Measurements from ENCODE around the gene CYP46A1.
A peak's percentile ranks its signal among the peaks of the same experiment; 100 is the strongest.

The CYP46A1 gene

GRCh38 chr14:99684410-99684934 lies 374 bp downstream of the CYP46A1 start:
- TF ChIP-seq, protein P1, sequence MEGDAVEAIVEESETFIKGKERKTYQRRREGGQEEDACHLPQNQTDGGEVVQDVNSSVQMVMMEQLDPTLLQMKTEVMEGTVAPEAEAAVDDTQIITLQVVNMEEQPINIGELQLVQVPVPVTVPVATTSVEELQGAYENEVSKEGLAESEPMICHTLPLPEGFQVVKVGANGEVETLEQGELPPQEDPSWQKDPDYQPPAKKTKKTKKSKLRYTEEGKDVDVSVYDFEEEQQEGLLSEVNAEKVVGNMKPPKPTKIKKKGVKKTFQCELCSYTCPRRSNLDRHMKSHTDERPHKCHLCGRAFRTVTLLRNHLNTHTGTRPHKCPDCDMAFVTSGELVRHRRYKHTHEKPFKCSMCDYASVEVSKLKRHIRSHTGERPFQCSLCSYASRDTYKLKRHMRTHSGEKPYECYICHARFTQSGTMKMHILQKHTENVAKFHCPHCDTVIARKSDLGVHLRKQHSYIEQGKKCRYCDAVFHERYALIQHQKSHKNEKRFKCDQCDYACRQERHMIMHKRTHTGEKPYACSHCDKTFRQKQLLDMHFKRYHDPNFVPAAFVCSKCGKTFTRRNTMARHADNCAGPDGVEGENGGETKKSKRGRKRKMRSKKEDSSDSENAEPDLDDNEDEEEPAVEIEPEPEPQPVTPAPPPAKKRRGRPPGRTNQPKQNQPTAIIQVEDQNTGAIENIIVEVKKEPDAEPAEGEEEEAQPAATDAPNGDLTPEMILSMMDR (conservative IDR thresholded peaks at IDR 0.05; ENCODE audit: low read length): no peak
- no peak for DNase-seq (ENCODE audit: low read depth)
- peak overlapping the region; percentile 57 for H3K4me3 ChIP-seq (ENCODE audit: low read length)

GRCh38 chr14:99685151-99685591 lies 1.1 kb downstream of the CYP46A1 start:
- TF ChIP-seq, protein P1 (conservative IDR thresholded peaks at IDR 0.05; ENCODE audit: low read length): no peak
- no peak for DNase-seq (ENCODE audit: low read depth)
- no peak overlapping the region for H3K4me3 ChIP-seq (ENCODE audit: low read length)

GRCh38 chr14:99685596-99685995 lies 1.5 kb downstream of the CYP46A1 start:
- DNase-seq (ENCODE audit: low read depth): no peak
- no peak overlapping the region for H3K4me3 ChIP-seq (ENCODE audit: low read length)
- TF ChIP-seq, protein P1 (conservative IDR thresholded peaks at IDR 0.05; ENCODE audit: low read length): no peak

DNA sequence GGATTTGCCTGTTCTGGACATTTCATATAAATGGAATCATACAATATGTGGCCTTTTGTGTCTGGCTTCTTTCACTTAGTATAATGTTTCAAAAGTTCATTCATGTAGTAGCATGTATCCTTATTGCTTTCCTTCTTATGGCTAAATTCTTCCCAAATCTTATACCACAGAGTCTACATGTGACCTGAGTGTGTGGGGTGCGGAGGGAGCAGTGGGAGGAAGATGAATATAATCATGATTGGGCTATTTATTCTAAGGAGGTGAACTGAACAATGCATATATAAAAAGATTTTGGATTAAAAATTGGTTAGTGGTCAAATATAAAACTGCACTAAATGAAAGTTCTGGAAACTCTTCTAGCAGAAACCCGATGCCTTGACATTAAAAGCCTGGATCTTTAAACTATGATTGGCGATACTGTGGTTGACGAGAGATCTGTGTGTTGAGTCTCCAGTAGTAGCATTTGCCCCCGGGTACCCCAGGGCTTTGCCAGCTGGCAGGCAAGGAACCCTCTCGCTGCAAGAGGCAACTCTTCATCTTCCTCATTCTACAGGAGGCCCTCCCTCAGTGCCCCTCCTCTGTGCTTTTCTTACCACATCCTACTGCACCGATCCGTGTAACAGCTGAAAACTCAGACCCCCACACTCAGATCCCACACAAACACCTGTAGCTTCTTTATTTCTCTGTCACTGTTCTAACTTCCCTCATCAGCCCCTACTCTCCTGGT lies 2.6 kb downstream of the CYP46A1 start:
- H3K4me3 ChIP-seq (ENCODE audit: low read length): no peak overlapping the region
- no peak for DNase-seq (ENCODE audit: low read depth)
- TF ChIP-seq, protein P1 (conservative IDR thresholded peaks at IDR 0.05; ENCODE audit: low read length): no peak

DNA sequence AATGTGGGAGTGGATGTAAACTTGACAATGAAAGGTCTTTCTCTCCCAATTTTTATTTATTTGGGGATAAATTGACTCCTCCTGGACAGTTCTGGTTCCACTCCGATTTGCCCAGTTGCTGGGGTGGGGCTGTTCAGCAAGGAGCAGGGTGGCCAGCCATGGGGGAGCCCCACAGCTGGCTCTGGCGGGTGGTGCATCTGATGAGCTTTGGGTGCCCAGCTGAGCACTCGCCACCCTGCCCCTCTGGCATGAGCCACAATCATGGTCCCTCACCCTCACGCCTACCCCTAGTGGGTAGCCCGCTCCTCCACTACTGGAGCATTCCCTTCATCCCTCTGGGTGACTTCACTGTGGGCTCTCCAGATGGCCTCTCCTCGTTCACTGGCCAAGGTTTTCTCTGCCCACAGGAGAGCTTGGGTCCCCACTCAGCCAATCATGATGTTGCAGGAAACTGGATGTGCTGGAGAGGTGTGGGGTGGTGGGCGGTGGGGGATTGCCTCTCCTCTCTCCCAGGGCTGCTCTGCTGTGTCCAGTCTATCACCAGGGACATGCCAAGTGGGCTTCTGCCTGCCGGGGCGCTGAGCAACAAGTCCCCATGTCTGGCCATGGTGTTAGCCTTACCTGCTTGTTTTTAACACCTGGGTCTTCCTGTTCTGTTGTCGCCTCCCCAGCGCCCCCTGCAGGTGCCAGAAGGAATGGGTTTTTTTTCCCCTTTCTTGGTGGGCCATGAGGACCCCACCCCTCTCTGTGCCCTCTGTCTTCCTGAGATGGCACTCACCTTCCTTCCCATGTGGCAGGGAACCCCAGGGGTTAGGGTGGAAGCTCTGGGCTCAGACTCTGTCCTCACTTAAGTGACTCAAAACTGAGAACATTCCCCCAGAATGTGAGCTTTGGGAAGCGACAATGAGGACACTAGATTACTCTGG lies 3.4 kb downstream of the CYP46A1 start:
- no peak overlapping the region for H3K4me3 ChIP-seq (ENCODE audit: low read length)
- DNase-seq (ENCODE audit: low read depth): no peak
- TF ChIP-seq, protein P1 (conservative IDR thresholded peaks at IDR 0.05; ENCODE audit: low read length): peak; percentile 54

- no peak overlapping the region for H3K4me3 ChIP-seq (ENCODE audit: low read length)
- TF ChIP-seq, protein P1 (conservative IDR thresholded peaks at IDR 0.05; ENCODE audit: low read length): no peak
- no peak for DNase-seq (ENCODE audit: low read depth)
Observed at GRCh38 chr14:99688210-99688581, 4.1 kb downstream of the CYP46A1 start.

Measured in AG10803 (cell line).